Calu3 (cell line): ENCODE results near the gene BARHL1. TPM values are rescaled to one million over a fixed set of nuclear protein-coding genes. Genes with fewer than 3 reads are reported as not detected.

Experiments used
- BruUV-seq: library from RNA; stranded (reverse); fragments of 400-500 nt; replicated peaks from 2 replicates; lab custom pipeline; 2021; lab: Mats Ljungman, UMichigan
- CTCF ChIA-PET: fragments of 300-600 bp; sonication (Branson Sonifier 250); formaldehyde crosslinking; loops from one replicate; lab custom pipeline; 2022; ENCODE audit warnings: antibody characterized with exemption; lab: Charles Lee
- DNase-seq: peaks from one replicate; pipeline ENCODE4 v3.0.0; 2022
- H3K27ac Mint-ChIP-seq: one replicate; pipeline ENCODE4 v1.8.0; 2022; ENCODE audit warnings: mixed read lengths; ENCODE audit not compliant: unreplicated experiment
- H3K27me3 Mint-ChIP-seq: one replicate; pipeline ENCODE4 v1.8.0; 2022; ENCODE audit warnings: mixed read lengths; ENCODE audit not compliant: unreplicated experiment
- H3K36me3 Mint-ChIP-seq: one replicate; pipeline ENCODE4 v1.8.0; 2022; ENCODE audit warnings: mild to moderate bottlenecking, moderate library complexity, mixed read lengths; ENCODE audit not compliant: insufficient read depth, unreplicated experiment
- H3K4me1 Mint-ChIP-seq: one replicate; pipeline ENCODE4 v1.8.0; 2022; ENCODE audit warnings: mild to moderate bottlenecking, low read depth, mixed read lengths; ENCODE audit not compliant: unreplicated experiment
- H3K4me3 Mint-ChIP-seq: one replicate; pipeline ENCODE4 v1.8.0; 2022; ENCODE audit warnings: mild to moderate bottlenecking, low read depth, moderate library complexity, mixed read lengths; ENCODE audit not compliant: unreplicated experiment
- H3K9me3 Mint-ChIP-seq: one replicate; pipeline ENCODE4 v1.8.0; 2022; ENCODE audit warnings: low read depth, mixed read lengths; ENCODE audit not compliant: unreplicated experiment
- intact Hi-C: fragments of 100-400 bp; cut with micrococcal nuclease; formaldehyde crosslinking; loops from one replicate; pipeline ENCODE4 v1.10.0; 2022; ENCODE audit not compliant: unreplicated experiment
- total RNA-seq: library from RNA; stranded (reverse); gene quantifications from 2 replicates; pipeline ENCODE4 v1.2.3, GENCODE V29; 2022
- TF ChIP-seq, protein P1 (sequence below): fragments of 200-600 bp; IDR thresholded peaks from one replicate; pipeline ENCODE4 v1.8.0; 2022; ENCODE audit warnings: antibody characterized with exemption; ENCODE audit not compliant: unreplicated experiment

BARHL1 gene
- total RNA-seq, 1 experiment from 2014 or later = not detected

DNA sequence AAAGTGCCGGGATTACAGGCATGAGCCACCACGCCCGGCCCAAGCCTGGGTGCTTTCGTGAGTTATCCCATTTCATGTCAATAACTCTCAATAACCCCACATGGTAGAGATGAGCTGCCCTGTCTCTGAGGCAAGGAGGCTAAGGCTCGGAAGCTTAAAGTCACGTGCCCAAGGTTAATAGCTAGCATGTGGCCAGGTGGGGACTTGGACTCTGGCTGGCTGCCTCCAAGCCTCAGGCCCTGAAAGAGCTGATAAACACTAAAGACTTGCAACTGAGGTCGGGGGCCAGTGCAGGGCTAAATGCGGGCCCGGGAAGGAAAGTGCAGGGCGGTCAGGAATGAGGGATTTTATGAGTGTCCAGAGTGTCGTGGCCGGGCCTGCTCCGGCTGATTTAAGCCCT is 30.9 kb upstream of the BARHL1 start:
- CTCF ChIA-PET = no interaction called here
- TF ChIP-seq, protein P1, sequence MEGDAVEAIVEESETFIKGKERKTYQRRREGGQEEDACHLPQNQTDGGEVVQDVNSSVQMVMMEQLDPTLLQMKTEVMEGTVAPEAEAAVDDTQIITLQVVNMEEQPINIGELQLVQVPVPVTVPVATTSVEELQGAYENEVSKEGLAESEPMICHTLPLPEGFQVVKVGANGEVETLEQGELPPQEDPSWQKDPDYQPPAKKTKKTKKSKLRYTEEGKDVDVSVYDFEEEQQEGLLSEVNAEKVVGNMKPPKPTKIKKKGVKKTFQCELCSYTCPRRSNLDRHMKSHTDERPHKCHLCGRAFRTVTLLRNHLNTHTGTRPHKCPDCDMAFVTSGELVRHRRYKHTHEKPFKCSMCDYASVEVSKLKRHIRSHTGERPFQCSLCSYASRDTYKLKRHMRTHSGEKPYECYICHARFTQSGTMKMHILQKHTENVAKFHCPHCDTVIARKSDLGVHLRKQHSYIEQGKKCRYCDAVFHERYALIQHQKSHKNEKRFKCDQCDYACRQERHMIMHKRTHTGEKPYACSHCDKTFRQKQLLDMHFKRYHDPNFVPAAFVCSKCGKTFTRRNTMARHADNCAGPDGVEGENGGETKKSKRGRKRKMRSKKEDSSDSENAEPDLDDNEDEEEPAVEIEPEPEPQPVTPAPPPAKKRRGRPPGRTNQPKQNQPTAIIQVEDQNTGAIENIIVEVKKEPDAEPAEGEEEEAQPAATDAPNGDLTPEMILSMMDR = no peak
- Mint-ChIP-seq H3K4me3 (no peak overlapping the region), H3K36me3 (peaks cover 13% of the 10 kb centered on the region), H3K27ac (no peak overlapping the region), H3K4me1 (peaks cover 37% of the 10 kb centered on the region), H3K27me3 (no peaks in the 10 kb centered on the region), H3K9me3 (no peaks in the 10 kb centered on the region)
- DNase-seq = no peak
- no TSS peak for BruUV-seq
- intact Hi-C loops = no loop called here

DNA sequence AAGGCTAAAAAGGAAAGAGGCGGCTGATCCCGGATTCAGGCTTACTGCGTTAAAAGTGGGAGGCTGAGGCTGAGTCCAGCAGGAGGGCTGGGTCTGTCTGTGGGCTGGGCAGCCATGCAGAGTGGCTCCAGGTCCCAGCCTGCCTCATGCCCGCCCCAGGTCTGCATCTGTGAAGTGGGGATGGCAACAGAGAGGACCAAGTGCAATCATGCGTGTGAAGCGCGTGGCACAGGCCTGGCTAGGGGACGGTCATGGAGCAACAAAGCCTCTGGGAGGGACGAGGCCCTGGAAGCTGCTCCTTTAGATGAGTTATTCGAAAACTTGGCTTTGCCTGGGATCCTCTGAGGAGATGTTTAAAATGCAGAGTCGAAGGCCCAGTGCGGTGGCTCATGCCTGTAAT is 30.4 kb upstream of the BARHL1 start:
- intact Hi-C loops = no loop called here
- no peaks in the 10 kb centered on the region for H3K27me3 Mint-ChIP-seq
- no peak for DNase-seq
- H3K4me1 Mint-ChIP-seq = peaks cover 35% of the 10 kb centered on the region
- BruUV-seq = no TSS peak
- CTCF ChIA-PET = interaction anchor here (0.6 kb wide), 1 partner anchor 18 kb away, joined by 3 read pairs; no protein-coding TSS in a partner anchor
- no peak overlapping the region for H3K27ac Mint-ChIP-seq
- no peaks in the 10 kb centered on the region for H3K9me3 Mint-ChIP-seq
- no peak overlapping the region for H3K4me3 Mint-ChIP-seq
- TF ChIP-seq, protein P1 = no peak
- H3K36me3 Mint-ChIP-seq = peaks cover 13% of the 10 kb centered on the region

DNA sequence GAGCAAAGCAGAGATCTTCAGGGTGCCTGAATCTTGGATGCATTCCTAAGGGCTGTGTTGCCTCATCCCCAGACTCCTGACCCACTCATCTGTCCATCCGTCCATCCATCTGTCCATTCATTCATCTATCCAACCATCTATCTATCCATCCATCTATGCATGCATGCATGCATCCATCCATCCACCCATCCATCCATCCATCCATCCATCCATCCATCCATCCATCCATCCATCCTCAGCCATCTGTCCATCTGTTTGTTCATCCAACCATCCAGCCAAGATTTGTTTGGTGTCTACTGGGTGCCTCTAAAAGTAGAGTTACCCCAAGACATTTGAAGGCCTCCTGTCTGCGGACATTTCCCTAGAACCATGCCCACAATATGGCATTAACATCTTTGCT is 27.7 kb upstream of the BARHL1 start:
- BruUV-seq = no TSS peak
- H3K27ac Mint-ChIP-seq = no peak overlapping the region
- H3K9me3 Mint-ChIP-seq = peaks cover 2% of the 10 kb centered on the region
- intact Hi-C loops = no loop called here
- H3K36me3 Mint-ChIP-seq = no peaks in the 10 kb centered on the region
- no peak overlapping the region for H3K4me3 Mint-ChIP-seq
- CTCF ChIA-PET = no interaction called here
- TF ChIP-seq, protein P1 = no peak
- H3K27me3 Mint-ChIP-seq = no peaks in the 10 kb centered on the region
- no peak for DNase-seq
- peaks cover 8% of the 10 kb centered on the region for H3K4me1 Mint-ChIP-seq

DNA sequence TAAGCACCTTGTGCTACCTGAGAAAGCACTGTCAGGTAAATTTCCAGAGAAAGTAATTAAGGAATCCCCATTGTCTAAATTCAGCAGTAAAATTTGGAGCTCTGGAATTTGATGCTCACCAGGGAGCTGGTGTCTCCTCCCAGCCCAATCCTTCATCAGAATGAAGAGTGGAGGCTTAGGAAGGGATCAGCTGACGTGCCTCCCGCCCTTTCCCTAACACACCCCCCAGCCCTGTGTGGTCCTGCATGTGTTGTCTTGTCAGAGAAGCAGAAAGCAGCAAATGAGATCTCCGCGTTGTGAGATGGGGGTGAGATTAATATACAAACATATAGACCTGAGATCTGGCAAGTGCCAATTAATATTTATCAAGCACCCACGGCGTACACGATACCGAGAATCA is 26.9 kb upstream of the BARHL1 start:
- CTCF ChIA-PET = no interaction called here
- Mint-ChIP-seq H3K9me3 (peaks cover 2% of the 10 kb centered on the region), H3K4me3 (no peak overlapping the region), H3K4me1 (peaks cover 6% of the 10 kb centered on the region), H3K36me3 (no peaks in the 10 kb centered on the region), H3K27me3 (no peaks in the 10 kb centered on the region), H3K27ac (no peak overlapping the region)
- TF ChIP-seq, protein P1 = no peak
- no peak for DNase-seq
- intact Hi-C loops = no loop called here
- BruUV-seq = no TSS peak
